Measurements from ENCODE around the gene RFXAP.

GRCh38 chr13:36807616-36808015 lies 11.4 kb upstream of the RFXAP start:
- TF ChIP-seq, protein P1, sequence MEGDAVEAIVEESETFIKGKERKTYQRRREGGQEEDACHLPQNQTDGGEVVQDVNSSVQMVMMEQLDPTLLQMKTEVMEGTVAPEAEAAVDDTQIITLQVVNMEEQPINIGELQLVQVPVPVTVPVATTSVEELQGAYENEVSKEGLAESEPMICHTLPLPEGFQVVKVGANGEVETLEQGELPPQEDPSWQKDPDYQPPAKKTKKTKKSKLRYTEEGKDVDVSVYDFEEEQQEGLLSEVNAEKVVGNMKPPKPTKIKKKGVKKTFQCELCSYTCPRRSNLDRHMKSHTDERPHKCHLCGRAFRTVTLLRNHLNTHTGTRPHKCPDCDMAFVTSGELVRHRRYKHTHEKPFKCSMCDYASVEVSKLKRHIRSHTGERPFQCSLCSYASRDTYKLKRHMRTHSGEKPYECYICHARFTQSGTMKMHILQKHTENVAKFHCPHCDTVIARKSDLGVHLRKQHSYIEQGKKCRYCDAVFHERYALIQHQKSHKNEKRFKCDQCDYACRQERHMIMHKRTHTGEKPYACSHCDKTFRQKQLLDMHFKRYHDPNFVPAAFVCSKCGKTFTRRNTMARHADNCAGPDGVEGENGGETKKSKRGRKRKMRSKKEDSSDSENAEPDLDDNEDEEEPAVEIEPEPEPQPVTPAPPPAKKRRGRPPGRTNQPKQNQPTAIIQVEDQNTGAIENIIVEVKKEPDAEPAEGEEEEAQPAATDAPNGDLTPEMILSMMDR (IDR thresholded peaks at IDR 0.05; ENCODE audit: low read length), result no peak
- no peak for TF ChIP-seq EZH2 (IDR thresholded peaks at IDR 0.05; ENCODE audit: borderline replicate concordance, low read length)

All from OCI-LY1 (cell line).